DLD1 (cell line): ENCODE results near the gene UBE2L6.

Experiments
- in situ Hi-C: cut with HindIII; loops from 2 replicates; pipeline ENCODE4 v1.10.0; 2017; ENCODE audit warnings: low sequenced_read_pairs

The UBE2L6 gene

GRCh38 chr11:57530596-57531507 is 36.6 kb downstream of the UBE2L6 start, which contains the start of gene TIMM10:
Gene TIMM10 (minus strand): TSS chr11:57530754. CDS start chr11:57530189, 565 bp downstream.
- in situ Hi-C loops = loop anchor here (10.0 kb wide), 1 partner anchor 104 kb away; no protein-coding TSS in a partner anchor

- in situ Hi-C loops = loop anchor here (10.0 kb wide), 1 partner anchor 105 kb away; no protein-coding TSS in a partner anchor
These were observed 37.3 kb downstream of the UBE2L6 start for GRCh38 chr11:57530215-57530595.

DNA sequence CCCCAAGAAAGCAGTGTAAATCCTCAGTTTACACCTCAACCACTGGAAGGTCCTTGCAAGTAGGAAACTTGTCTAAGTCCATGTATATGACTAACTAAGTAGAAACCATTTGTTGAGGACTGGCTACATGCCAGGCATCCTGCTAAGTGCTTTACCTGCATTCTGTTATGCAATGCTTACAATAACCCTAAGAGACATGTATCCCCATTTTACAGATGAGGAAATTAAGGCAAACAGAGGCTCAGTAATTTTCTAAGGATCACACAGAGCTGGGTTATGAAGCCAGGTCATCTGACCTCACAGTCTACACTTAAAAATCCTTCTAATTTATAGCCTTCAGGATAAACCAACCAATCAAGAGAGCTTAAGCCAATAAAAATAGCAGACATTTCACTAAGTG is 38.5 kb downstream of the UBE2L6 start:
- in situ Hi-C loops = no loop called here

GRCh38 chr11:57527056-57527631 is 40.3 kb downstream of the UBE2L6 start:
- in situ Hi-C loops = no loop called here

GRCh38 chr11:57523419-57523818 is 44.1 kb downstream of the UBE2L6 start:
- in situ Hi-C loops = no loop called here

DNA sequence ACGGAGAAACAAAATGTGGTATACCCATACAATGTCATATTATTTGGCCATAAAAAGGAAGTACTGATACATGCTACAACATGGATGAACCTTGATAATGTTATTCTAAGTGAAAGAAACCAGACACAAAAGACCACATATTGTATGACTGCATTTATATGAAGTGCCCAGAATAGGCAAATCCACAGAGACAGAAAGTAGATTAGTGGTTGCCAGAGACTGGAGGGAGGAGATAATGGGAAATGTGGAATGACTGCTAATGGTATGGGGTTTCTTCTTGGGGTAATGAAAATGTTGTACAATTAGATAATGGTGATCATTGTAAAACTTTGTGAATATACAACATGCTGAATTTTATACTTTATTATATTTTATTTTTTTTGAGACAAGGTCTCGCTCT is 46.4 kb downstream of the UBE2L6 start:
- in situ Hi-C loops = no loop called here

DNA sequence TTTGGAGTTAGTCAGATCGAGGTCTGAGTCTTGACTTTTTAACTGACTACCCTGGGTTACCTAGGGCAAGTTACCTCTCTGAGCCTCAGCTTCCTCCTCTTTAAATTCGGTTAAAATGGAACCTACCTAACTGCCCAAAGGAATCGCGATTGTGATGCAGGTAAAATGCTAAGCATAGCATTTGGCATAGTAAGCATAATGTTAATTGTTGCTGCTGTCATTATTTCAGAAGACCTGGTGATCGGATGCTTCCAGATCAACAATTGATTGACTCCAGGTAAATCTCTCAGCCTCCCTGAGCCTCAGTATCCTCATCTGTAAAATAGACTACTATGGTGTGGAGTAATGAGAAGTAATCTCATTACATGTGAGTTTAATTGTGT is 51.4 kb downstream of the UBE2L6 start:
- in situ Hi-C loops = no loop called here

DNA sequence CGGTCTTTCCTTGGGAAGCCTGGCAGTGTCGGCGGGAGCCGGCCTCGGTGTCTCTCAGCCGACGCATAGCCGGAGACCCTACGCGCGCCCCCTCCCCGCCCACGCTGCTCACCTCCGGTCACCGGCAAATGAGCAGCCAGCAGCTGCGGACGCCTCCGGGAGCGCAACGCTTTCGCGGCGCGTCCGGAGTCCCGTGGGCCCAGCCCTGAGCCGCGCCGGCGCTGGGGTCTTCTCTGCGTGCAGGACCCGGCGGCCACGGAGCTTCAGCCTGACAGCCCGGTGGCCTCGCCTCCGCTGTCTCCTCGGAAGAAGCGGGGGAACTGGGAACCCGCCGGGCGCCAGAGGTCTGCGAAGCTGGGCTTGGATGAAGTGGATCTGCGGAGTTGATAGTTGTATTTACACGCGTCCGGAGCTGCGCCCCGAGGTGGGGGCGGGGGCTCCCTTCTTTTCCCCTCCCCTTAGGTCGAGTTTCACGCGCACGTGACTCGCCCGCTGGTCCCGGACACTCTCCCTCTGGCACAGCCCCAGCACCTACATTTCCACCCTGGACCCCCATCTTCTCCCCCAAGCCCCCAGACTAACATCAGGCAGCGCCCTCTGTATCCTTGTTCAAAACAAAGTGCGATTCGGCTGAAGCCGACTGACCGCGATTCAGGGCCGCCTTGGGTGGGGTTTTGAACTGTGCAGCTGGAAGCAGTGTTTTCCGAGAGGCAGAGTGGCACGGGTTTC is 52.0 kb downstream of the UBE2L6 start, which contains the start of gene SLC43A1:
Gene SLC43A1 (minus strand): TSS at position 371 of the 729 bp plus-strand sequence. CDS start 1,591 bp downstream, outside the sequence.
- in situ Hi-C loops = no loop called here

DNA sequence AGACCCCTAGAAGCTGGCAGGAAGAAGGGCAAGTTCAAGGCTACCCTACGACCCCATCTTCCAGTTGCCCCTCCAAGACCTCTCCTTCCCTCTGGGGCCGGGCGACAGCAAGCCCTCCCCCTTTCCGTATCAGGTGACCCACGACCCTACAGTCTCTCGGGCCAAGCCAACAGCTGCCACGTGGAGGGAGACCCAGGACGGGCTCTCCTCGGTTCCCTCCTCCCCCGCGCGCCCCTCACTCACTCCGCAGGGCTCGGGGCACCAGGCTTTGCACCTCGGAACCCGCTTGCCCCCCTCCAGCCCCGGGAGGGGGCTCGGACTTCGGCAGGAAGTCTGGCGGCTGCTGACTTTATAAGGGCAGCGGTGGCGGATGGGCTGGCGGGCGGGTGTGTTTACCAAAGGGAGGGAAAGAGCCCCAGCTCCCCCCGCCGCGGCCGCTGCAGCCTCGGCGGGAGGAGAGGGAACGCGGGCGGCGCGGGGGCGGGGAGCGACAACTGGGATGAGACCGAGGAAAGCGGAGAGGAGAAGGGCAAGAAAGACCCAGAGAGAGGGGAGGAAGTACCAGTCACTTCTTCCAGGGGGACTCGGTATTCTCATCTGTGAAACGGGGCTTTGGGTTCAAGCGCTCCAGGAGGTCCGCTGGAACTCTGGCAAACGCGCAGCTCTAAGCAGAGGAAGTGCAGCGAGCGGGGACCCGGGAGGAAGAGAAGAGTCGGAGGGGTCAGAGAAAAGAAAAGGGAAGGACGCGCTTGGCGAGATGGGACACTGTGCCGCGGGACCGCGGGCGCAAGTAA is 52.7 kb downstream of the UBE2L6 start:
- in situ Hi-C loops = no loop called here

DNA sequence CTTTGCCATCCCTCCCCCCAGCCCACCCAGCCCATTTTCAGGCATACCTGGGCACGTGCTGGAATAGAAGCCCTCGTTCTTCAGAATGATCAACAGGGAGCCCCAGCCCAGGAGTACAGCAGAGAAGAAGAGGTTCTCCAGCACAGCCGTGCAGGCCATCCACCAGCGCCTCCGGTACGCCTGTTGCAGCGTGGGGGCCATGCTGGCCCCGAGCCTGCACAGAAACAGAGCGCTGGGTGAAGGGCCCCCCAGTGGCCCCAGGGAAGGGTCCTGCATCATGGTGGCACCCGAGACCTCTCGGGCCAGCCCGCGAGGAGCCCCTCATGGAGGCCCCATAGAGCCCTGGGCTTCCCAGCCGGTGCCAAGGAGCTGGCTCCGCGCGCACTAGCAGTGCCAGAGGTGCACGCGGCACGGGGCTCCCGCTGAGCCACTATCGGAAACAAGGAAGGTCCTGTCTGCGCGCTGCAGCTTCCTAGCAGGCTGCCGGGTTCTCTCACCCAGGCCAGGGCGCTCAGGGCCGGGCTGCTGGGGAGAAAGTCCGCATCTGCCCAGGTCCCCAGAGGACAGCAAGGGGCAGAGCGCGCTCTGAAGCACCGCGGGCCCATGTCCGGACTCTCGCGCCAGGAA is 53.4 kb downstream of the UBE2L6 start:
- in situ Hi-C loops = no loop called here

DNA sequence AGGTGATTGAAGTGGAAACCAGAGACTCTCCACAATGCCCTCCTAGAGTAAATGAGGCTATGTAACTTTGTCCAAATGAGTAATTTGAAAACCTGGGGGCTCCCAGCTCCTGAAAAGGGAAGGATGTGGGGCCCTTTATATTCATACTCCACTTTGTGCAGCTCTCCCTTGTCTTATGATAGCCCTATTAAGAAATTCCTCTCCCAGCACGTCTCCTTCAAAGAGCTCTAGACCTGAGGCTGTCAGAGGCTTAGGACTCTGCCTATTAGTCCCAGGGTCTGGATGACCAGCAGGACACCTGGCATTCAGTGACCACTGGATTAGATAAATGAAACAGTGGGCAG is 54.0 kb downstream of the UBE2L6 start:
- in situ Hi-C loops = no loop called here

GRCh38 chr11:57512646-57513451 is 54.6 kb downstream of the UBE2L6 start:
- in situ Hi-C loops = no loop called here

DNA sequence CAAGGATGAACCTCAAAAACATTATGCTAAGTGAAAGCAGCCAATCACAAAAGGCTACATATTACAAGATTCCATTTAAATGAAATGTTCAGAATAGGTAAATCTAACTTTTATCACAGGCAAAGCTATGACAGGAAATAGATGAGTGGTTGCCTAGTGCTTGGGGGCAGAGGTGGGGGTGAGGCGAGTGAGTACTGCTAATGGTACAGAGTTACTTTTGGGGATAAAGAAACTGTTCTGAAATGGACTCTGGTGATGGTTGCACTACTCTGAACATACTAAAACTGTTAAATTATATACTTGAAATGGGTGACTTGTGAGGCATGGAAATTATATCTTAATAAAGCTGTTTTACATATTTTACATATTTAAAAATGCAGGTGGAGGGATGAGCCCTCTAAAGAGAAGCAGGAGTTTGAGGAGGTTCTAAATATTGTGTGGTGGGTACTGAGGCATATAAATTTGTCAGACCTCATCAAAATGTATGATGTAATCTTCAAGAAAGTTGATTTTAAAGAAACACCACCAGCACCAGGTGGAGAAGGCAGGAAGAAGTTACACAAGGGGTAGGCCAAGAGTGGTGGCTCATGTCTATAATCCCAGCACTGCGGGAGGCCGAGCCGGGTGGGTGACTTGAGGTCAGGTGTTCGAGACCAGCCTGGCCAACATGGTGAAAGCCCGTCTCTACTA is 55.6 kb downstream of the UBE2L6 start:
- in situ Hi-C loops = no loop called here

DNA sequence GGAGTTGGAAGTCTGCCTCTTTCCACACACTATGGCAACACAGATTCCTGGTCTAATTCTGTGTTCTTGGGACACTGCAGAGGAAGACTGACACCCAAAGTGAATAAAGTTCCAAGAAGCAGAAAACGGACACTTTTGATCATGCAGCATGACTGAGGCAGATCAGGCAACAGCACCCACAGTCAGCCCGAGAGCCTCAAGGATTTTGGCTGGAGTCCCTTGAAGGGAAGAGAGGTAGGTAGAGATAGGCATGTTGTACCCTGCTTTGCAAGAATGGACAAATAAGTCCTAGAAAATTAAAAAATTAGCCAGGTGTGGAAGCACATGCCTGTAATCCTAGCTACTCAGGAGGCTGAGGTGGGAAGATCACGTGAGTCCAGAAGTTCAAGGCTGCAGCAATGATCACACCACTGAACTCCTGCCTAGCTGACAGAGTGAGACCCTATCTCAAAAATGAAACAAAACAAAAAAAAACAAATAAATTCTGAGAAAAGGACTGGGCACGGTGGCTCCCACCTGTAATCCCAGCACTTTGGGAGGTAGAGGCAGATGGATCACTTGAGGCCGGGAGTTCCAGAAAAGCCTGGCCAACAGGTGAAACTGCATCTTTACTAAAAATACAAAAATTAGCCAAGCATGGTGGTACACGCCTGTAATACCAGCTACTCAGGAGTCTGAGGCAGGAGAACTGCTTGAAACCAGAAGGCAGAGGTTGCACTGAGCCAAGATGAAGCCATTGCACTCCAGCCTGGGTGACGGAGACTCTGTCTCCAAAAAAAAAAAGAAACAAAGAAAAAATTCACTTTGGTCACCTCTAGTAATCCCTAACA is 58.9 kb downstream of the UBE2L6 start:
- in situ Hi-C loops = no loop called here

DNA sequence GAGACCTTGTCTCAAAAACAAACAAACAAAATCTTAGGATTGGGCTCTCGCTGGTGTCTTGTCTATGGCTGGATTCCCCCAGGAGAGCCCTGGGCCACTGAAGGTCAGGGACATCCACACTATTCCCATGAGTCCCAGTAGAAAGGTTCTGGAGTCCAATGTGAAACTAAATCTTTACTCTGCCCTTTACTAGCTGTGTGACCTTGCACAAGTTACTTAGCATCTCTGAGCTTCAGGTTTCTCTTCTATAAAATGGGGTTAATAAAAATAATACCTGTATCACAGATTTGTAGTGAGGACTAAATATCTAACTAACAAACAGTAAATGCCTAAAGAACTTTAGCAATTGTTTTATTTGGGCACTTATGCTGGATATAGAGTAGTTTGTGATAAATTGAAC is 61.0 kb downstream of the UBE2L6 start:
- in situ Hi-C loops = no loop called here

DNA sequence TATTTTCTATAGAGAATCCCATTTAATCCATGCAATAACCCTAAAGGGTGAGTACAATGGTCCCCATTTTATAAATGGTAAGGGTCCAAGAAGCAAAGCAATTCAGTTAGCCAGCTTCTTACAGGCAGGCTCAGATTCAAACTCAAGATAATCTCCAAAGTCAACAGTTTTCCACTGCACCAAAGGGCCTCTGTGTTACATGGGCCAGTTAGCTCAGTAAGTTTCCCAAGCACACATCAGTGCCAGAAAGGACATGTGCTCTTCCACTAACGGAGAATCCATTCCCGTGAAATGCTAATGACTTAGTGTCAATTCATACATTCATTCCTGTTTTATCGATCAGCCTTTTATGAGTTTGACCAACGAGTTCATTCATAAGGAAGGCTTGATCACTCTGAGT is 63.0 kb downstream of the UBE2L6 start:
- in situ Hi-C loops = no loop called here

GRCh38 chr11:57502870-57503269 is 64.6 kb downstream of the UBE2L6 start:
- in situ Hi-C loops = no loop called here

GRCh38 chr11:57502376-57502775 is 65.1 kb downstream of the UBE2L6 start:
- in situ Hi-C loops = no loop called here
